NCI-H460 (cell line): ENCODE data around the gene TEKT3. TPM values are rescaled to one million over a fixed set of nuclear protein-coding genes. Genes with fewer than 3 reads are reported as not detected.

Source experiments
- DNase-seq: peaks from one replicate; pipeline ENCODE4 v3.0.0-alpha.2; 2016; ENCODE audit warnings: low read depth; ENCODE audit errors: extremely low read depth
- total RNA-seq: library from RNA; depleted of rRNA; stranded (reverse); fragments of >200 nt; shearing (Covaris generic); gene quantifications from 2 replicates; pipeline ENCODE4 v1.2.3, GENCODE V29; 2014

TEKT3 gene
- total RNA-seq, 1 experiment from 2014 or later: not detected

GRCh38 chr17:15267996-15268395 lies 73.4 kb downstream of the TEKT3 start:
- DNase-seq: no peak

GRCh38 chr17:15266325-15267125 lies 74.9 kb downstream of the TEKT3 start:
- no peak for DNase-seq

DNA sequence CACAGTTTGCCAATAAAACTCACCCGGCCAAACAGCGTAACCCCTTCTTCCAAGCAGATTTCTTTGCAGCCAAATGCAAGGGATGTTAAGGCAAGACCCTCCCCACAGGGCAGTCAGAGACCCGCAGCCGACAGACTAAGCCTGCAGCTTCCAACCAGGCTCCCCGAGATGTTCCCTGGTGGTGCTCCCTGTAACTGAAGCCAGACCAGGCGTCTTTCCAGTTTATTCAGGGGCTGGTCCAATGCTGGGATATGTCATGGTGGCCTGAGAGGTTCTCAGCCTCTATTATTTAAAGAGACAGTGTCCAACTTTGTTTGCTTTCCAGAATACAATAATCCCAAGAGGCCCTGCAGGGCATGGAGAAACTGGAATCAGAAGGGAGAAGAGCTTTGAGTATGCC lies 76.3 kb downstream of the TEKT3 start, which contains the start of gene PMP22:
Gene PMP22, minus strand, starts transcription at position 196 of the 400 bp plus-strand sequence. CDS start 4,599 bp downstream, outside the sequence.
- no peak for DNase-seq

- no peak for DNase-seq
These were observed 76.9 kb downstream of the TEKT3 start for GRCh38 chr17:15264542-15264941.

DNA sequence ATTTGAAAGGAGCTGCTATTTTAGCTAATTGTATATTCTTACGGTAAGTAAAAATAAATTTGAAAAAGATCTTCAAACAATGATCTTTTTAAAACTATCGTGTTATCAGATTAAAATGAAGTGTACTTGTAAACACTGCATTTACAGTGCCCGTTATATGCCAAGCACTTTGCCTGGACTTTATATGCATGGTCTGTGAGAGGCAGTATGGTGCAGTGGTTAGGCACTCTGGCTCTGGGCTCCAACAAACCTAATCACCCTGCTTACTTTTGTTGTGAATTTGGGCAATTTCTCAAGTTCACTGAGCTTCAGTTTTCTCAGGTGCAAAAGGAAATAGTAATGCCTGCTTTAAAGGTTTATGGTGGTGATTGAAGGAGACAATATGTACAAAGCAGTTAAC lies 77.7 kb downstream of the TEKT3 start:
- DNase-seq: no peak

DNA sequence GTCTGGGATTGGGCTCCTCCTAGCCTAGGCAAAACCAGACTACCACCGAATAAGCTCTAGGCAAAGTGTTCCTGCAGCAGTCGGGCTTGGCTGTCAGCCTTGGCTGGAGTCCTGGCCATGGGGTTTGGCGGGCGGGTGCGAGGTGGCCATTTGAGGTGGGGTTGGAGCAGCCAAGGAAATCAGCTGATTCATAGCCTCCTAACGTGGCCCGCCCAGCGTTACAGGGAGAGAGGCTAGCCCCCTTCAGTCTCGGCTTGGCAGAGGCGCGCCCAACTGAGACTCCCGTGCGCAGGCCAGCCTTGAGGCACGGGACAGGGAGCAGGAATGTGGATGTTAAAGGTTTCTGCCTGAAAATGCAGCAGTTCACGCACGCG lies 78.2 kb downstream of the TEKT3 start:
- peak; percentile 51 for DNase-seq

DNA sequence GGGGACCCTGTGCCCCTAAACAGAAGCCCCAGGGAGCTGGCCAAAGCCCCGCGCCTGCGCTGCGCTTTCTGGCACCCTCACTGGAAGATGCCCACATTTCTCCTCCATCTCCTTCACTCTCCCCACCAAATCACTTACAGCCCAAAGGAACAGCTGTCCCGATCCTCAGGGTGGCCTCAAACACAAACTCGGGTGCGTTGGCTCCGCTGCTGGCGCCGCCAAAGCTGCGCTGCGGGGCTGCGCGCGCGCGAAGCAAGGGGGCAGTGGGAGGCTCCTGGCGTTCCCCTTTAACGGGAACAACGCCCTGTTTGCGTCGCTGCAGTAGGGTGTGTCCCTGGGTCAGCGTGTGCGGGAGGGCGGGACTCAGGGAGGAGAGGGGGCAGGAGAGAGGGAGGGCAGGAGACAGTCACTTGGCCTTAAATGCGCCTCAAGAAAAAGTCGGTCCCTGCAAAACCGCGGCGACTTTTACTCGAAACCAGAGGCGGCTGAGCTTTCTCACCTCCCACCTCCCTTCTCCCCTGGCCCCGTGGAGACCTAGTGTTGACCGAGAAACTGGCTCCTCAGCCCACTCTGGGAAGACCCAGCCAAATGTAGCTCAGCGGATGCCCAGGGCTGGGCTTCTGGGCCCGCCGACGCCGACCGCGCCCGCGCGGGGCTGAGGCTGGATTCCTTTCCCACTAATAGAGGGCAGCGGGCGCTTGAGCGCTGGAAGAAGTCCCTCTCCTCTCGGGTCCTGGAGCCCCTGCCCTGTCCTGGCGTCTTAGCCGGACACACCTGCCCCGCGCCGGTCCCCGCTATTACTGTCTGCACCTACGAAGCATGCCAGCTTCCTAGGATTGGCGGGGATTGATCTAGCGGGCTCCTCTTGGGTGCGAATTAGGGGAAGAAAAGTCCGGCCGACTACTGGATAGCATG lies 78.8 kb downstream of the TEKT3 start:
- peak; percentile 90 for DNase-seq

DNA sequence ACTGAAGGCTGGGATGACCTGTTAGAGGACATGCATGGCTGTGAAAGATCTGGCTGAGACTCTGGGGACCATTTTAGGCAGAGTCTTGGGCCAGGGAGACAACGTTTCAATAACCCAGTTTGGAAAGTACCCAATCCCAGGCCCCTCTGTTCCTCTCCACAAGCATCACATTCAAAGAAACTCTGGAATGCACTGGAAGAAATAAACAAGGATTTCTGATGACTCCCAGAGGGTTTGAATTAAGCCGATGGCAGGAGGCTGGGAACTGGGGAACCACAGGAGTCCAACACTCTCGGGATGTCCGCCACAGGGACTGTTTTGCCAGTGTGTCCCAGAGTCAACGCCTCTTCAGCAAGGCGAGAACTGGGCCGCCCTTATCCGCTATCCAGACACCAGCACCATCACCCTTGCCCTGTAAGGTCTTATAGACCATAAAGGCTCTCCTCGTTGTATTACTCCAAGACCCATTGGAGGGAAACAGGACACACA lies 79.6 kb downstream of the TEKT3 start:
- DNase-seq: peak; percentile 33

- DNase-seq: peak; percentile 34
These were observed 80.1 kb downstream of the TEKT3 start for GRCh38 chr17:15261258-15261801.

DNA sequence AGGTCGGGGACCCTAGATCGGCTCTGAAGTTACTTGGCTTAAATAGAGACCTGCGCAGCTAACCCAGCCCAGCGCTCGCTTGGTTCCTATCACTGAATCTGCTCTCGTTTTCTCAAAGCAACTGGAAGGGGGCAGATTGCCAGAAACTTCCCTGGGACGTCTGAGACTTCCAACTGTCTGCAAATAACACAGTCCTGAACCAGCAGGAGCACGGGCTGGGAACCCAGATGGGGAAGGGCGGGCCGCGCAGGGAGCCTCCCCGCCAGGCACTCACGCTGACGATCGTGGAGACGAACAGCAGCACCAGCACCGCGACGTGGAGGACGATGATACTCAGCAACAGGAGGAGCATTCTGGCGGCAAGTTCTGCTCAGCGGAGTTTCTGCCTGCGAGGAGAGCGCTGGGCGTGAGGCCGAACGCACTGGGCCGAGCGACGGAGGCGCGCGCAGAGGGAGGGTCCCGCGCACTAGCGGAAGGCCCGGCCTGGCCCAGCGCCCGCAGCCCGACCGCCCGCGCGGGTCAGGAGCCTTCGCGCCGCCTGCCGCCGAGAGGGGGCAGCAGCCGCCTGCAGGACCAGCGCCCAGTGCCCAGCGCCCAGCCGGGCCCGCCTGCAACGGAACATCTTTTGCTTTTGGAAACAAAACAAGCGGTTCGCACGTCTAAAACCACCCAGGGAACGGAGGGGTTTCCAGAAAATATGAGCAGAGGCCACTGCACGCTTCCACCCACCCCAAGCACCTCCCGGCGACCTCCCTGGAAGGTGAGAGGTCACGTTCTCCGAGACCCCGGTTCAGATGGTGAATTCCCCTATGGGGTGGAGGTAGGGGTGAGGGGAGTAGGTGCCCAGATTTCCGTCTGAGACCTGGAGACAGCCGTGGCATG lies 80.8 kb downstream of the TEKT3 start:
- DNase-seq: peak; percentile 73

GRCh38 chr17:15257796-15258512 lies 83.4 kb downstream of the TEKT3 start:
- DNase-seq: no peak

DNA sequence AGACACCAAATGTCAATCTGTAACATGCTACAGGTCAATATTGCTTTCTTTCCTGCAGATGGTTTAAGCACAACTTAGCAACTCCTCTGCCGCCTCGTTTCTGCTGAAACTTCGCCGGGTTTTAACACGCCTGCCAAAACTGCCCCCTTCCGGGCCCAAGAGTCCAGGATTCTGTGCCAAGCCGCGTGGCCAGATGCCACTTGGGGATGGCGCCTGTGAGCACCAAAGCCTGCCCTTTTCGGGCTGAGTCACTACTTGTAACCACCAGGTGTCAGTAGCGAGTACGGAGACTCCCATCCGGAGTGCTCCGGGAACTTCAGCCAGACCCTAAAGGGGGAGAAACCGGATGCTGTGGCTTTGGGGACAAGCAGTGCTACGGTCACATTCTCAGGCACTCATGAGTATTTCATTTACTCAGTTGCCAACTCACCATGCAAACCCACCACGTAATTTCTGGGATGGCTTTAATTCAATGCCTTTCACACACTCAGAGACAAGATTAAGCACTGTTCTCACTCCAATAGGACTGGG lies 84.1 kb downstream of the TEKT3 start:
- DNase-seq: peak; percentile 72

- DNase-seq: no peak
These were observed 84.7 kb downstream of the TEKT3 start for GRCh38 chr17:15256689-15257088.

DNA sequence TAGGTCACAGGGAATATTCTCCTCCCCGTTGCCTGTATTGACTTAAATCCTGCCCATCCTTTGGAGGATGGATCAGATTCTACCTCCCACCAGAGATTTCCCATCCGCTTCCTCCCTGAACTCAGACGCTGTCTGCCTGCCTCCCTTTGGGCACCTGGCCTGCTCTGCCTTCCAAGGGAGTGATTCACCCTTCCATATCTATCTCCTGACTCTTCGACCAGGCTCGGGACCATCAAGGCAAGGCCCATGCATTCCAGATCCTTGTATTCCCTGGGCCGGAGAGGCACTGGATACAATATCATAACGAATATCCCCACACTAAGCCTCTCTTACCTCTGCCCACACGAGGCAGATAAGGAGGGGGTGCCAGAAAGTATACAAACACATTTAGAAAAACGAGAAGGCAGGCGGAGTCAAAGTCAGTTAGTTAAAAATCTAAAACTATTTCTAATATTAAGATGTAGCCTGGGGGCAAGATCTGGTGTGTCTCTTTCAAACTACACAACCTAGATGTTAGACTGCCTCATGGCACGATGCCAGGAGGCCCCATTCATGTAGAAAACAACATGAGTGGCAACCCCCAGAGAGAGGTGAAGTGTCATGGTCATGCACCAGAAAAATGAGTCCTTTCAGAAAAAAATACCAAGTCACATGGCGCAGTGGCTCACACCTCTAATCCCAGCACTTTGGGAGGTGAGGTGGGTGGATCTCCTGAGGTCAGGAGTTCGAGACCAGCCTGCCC lies 85.5 kb downstream of the TEKT3 start:
- no peak for DNase-seq
